ENCODE results near the gene THRA.

THRA gene

DNA sequence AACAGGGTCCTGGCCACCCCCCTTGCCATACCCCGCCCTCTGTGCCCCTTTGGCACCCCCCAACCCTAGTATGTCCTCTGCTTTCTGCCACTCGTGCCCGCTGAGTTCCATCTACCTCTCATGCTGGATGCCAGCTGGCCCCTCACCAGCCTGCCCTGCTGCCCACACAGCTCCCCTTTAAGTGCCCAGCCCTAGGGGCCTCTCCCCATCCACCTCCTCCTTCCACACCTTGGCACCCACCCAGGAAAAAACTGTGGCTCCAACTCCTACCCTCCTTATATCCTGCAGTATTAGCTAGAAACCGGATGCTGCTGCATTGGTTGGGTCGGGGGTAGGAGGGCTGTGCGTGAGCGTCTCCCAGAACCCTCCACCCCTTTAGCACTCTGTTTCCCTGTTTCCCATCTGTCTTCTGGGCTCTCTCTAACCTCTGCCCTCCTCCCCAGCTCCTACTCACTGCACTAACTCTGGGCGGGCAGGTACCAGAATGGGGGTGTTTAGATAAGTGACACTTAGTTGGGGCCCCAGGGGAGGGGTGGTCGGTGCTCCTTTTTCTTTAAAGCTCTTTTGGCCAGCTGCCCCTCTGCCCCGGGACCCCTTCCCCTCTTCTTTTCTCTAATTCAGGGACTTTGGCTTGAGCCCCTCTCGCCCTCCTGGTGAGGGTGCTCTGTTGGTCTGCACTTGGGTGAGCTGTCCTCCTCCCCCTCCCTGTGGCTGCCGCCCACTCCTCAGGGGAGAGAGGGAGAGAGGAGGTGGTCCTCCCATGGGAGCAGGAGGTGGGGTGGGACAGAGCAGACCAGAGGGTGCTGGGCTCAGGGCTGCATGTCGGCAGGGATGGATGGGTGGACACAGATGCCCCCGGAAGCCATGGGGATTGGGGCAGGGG is 27.7 kb downstream of the THRA start:
- H3K27ac ChIP-seq (ENCODE audit: low read depth, low read length): no peak overlapping the region
- peaks cover 3% of the 10 kb centered on the region; the same call in 1 of the 2 replicates for H3K4me1 ChIP-seq (ENCODE audit: control insufficient read depth, insufficient read depth, low read length)
- H3K36me3 ChIP-seq (ENCODE audit: control insufficient read depth, insufficient read depth, low read length): peaks cover 41% of the 10 kb centered on the region
- H3K9ac ChIP-seq (ENCODE audit: low read depth, low read length): no peak overlapping the region
- no peaks in the 10 kb centered on the region for H3K27me3 ChIP-seq (ENCODE audit: control insufficient read depth, insufficient read depth, low read length)
- H3K4me3 ChIP-seq (ENCODE audit: low read depth, low read length): no peak overlapping the region
- no peaks in the 10 kb centered on the region for H3K9me3 ChIP-seq (ENCODE audit: control insufficient read depth, insufficient read depth, low read length)

DNA sequence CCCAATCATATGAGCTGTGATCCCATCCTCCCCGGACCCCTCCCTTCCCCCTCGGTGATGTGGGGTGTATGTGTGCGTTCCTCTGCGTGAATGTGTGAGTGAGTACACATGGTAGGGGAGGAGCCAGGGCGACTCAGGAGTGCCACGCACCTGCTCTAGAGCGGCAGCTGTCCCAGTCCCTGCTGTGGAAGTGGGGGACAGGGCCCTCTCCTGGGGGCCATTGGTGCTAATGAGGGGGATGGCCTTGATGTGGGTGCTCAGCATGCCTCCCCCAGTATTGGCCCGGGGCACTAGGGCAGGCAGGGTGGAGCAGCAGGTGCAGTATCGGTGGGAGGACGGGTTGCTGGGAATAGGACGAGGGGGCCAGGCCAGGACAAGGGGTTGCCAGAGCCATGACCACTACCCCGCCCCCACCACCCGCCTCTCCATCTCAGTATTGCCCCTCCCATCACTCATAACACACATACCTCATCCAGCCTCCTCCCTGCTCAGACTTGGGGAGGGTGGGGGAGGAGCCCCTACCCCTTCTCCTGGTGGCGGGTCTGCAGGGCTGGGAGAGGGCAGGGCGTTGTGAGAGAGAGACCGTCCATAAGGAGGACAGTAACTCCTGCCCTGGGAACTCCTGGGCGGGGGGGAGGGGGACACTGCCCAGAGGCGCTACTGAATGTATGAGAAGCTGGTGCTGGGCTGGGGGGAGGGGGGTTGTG is 29.1 kb downstream of the THRA start:
- Histone ChIP-seq H3K27me3 (ENCODE audit: control insufficient read depth, insufficient read depth, low read length) (no peaks in the 10 kb centered on the region), H3K4me1 (ENCODE audit: control insufficient read depth, insufficient read depth, low read length) (peaks cover 3% of the 10 kb centered on the region; the same call in 1 of the 2 replicates), H3K27ac (ENCODE audit: low read depth, low read length) (no peak overlapping the region), H3K9ac (ENCODE audit: low read depth, low read length) (no peak overlapping the region), H3K36me3 (ENCODE audit: control insufficient read depth, insufficient read depth, low read length) (peaks cover 50% of the 10 kb centered on the region), H3K9me3 (ENCODE audit: control insufficient read depth, insufficient read depth, low read length) (no peaks in the 10 kb centered on the region), H3K4me3 (ENCODE audit: low read depth, low read length) (no peak overlapping the region)

DNA sequence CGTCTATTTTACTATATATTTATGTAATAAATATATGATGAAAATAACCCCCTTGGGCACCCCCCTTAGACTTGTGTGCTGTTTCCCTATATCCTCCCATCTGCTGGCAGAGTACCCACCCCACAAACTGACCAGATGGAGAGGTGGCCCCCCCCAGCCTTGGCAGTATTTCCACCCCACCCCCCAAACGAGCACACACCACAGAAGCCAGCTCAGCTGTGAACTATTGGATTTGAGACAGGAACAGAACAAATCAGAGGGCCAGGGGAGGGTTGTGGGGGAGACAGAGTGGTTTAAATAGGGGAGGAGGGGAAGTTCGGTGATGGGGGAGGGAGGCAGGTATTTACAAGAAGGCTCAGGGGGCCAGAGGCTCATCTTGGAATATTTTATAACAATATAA is 29.8 kb downstream of the THRA start:
- no peaks in the 10 kb centered on the region for H3K9me3 ChIP-seq (ENCODE audit: control insufficient read depth, insufficient read depth, low read length)
- no peak overlapping the region for H3K27ac ChIP-seq (ENCODE audit: low read depth, low read length)
- H3K27me3 ChIP-seq (ENCODE audit: control insufficient read depth, insufficient read depth, low read length): no peaks in the 10 kb centered on the region
- H3K4me3 ChIP-seq (ENCODE audit: low read depth, low read length): no peak overlapping the region
- H3K36me3 ChIP-seq (ENCODE audit: control insufficient read depth, insufficient read depth, low read length): peaks cover 46% of the 10 kb centered on the region
- peaks cover 3% of the 10 kb centered on the region; the same call in 1 of the 2 replicates for H3K4me1 ChIP-seq (ENCODE audit: control insufficient read depth, insufficient read depth, low read length)
- no peak overlapping the region for H3K9ac ChIP-seq (ENCODE audit: low read depth, low read length)

DNA sequence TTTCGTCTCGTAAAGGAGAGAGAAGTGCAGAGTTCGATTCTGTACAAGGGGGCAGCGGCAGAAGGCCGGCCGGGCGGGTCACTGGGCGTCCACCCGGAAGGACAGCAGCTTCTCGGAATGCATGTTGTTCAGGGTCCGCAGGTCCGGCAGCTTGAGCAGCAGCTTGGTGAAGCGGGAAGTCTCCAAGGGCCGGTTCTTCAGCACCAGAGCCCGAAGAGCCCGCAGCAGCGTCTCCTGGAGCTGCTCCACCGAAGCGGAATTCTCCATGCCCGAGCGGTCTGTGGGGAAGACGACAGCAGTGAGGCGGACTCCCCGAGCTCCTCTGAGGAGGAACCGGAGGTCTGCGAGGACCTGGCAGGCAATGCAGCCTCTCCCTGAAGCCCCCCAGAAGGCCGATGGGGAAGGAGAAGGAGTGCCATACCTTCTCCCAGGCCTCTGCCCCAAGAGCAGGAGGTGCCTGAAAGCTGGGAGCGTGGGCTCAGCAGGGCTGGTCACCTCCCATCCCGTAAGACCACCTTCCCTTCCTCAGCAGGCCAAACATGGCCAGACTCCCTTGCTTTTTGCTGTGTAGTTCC is 30.3 kb downstream of the THRA start:
- Histone ChIP-seq H3K9me3 (ENCODE audit: control insufficient read depth, insufficient read depth, low read length) (no peaks in the 10 kb centered on the region), H3K4me3 (ENCODE audit: low read depth, low read length) (no peak overlapping the region), H3K9ac (ENCODE audit: low read depth, low read length) (no peak overlapping the region; the same call in 1 of the 2 replicates), H3K27ac (ENCODE audit: low read depth, low read length) (no peak overlapping the region), H3K27me3 (ENCODE audit: control insufficient read depth, insufficient read depth, low read length) (no peaks in the 10 kb centered on the region), H3K4me1 (ENCODE audit: control insufficient read depth, insufficient read depth, low read length) (peaks cover 5% of the 10 kb centered on the region), H3K36me3 (ENCODE audit: control insufficient read depth, insufficient read depth, low read length) (peaks cover 45% of the 10 kb centered on the region)

DNA sequence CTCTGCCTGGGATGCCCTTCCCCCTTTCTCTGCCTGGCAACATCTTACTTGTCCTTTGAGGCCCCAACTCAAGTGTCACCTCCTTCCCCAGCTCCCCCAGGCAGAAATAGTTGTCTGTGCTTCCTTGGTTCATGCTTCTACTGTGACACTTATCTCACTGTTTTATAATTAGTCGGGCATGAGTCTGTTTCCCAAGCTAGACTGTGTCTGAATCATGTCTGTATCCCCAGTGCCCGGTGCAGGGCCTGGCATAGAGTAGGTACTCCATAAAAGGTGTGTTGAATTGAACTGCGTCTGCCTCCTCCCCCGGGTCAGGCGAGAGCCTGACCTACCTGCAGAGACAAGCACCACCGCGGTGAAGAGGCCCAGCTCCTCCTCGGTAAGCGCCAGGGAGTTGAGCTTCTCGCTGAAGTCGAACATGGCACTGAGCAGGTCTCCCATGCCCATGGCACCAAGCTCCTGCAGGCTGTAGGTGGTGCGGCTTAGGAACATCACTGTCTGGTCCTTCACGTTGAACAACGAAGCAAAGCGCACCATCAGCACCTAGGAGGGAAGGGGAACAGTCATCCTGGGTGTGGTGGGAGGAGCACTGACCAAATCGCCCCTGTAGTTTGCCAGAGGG is 30.9 kb downstream of the THRA start:
- peaks cover 11% of the 10 kb centered on the region for H3K4me1 ChIP-seq (ENCODE audit: control insufficient read depth, insufficient read depth, low read length)

DNA sequence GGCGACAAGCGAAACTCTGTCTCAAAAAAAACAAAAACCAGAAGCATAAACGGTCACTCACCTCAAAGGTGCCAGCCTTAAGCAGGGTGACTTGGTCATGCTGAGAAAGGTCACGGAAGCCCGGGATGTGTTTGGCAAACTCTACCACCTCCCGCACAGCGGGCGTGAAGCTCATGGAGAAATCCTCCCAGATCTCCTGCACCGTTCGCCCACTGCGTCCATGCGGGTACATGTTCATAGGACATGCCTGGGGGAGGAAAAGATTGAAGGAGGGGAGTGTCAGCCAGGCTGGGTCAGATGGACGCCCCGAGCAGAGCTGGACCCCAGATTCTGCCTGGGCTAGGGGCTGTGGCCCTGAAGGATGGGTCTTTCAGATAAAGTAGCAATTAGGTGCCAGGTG is 32.1 kb downstream of the THRA start:
- no peak overlapping the region for H3K4me3 ChIP-seq (ENCODE audit: low read depth, low read length)
- no peak overlapping the region for H3K9ac ChIP-seq (ENCODE audit: low read depth, low read length)
- peaks cover 18% of the 10 kb centered on the region for H3K4me1 ChIP-seq (ENCODE audit: control insufficient read depth, insufficient read depth, low read length)
- H3K36me3 ChIP-seq (ENCODE audit: control insufficient read depth, insufficient read depth, low read length): peaks cover 40% of the 10 kb centered on the region
- peaks cover 10% of the 10 kb centered on the region for H3K27me3 ChIP-seq (ENCODE audit: control insufficient read depth, insufficient read depth, low read length)
- no peaks in the 10 kb centered on the region for H3K9me3 ChIP-seq (ENCODE audit: control insufficient read depth, insufficient read depth, low read length)
- H3K27ac ChIP-seq (ENCODE audit: low read depth, low read length): no peak overlapping the region

More for the DNA sequence above, 30.9 kb downstream of the THRA start:
- peaks cover 40% of the 10 kb centered on the region for H3K36me3 ChIP-seq (ENCODE audit: control insufficient read depth, insufficient read depth, low read length)
- H3K9ac ChIP-seq (ENCODE audit: low read depth, low read length): no peak overlapping the region; the same call in 1 of the 2 replicates
- H3K9me3 ChIP-seq (ENCODE audit: control insufficient read depth, insufficient read depth, low read length): no peaks in the 10 kb centered on the region
- H3K27me3 ChIP-seq (ENCODE audit: control insufficient read depth, insufficient read depth, low read length): 0 out of 2 replicates have a peak, but pooled peaks cover 3% of the 10 kb centered on the region
- no peak overlapping the region for H3K27ac ChIP-seq (ENCODE audit: low read depth, low read length)
- H3K4me3 ChIP-seq (ENCODE audit: low read depth, low read length): no peak overlapping the region

DNA sequence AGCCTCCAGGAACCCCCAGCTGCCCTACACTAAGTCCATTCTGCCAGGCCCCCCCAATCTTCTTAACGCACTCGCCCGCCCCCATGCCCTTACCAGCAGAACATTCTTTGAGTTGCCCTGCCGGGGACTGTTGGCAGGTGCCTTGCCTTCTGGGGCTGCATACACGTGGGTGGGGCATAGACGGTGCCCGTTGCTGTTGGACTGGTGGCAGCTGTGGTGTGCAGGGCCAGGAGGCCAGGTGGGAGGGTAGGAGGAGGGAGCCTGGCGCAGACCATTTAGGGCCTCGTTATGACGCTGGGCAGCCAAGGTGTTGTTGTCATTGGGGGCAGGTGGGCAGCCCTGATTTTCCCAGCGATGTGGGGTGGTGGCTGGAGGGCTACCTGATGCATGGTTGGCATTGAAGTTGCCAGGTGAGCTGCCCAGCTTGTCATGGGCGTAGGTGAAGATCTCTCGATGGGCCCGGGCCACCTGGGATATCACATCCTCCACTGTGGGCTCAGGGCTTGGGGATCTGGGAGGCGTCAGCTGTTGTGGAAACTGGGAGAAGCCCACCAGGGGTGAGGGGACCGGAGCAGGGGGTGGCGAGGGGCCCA is 32.7 kb downstream of the THRA start:
- H3K9me3 ChIP-seq (ENCODE audit: control insufficient read depth, insufficient read depth, low read length): no peaks in the 10 kb centered on the region
- H3K27ac ChIP-seq (ENCODE audit: low read depth, low read length): no peak overlapping the region
- H3K9ac ChIP-seq (ENCODE audit: low read depth, low read length): no peak overlapping the region
- H3K4me3 ChIP-seq (ENCODE audit: low read depth, low read length): no peak overlapping the region
- peaks cover 15% of the 10 kb centered on the region for H3K27me3 ChIP-seq (ENCODE audit: control insufficient read depth, insufficient read depth, low read length)
- H3K36me3 ChIP-seq (ENCODE audit: control insufficient read depth, insufficient read depth, low read length): peaks cover 40% of the 10 kb centered on the region
- peaks cover 22% of the 10 kb centered on the region for H3K4me1 ChIP-seq (ENCODE audit: control insufficient read depth, insufficient read depth, low read length)

DNA sequence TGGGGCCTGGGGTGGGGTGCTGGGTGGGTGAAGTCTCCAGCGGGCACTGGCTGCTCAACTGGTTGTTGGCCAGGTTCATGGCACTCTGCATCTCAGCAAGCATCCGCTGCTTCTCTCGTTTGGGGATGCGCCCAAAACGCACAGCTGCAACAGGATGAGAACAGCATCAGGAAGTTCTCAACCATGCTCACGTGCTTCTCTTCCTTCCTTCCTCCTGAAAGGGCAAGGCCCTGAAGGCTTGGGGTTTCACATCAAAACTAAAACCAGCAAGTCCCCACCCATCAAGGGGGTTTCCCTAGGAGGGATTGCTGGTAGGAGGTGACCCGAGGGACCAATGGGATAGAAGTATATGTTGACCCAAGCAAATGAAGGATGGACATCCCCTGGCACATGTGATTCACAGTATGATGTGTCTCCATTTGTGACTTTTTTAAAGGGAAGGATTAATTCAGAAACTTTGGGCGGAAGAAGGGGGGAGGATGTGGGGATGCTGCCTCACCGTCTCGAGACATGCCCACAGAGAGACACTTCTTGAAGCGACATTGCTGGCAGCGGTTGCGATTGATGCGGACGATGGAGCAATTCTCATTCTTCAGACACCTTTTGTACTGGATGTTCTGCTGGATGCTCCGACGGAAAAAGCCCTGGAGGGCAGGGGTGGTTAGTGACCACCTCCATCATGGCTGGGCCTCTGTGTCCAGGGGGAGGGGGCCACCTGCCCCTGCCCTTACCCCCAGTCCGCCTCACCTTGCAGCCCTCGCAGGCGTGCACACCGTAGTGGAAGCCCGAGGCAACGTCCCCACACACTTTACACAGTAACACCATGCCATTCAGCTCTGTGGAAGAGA is 33.4 kb downstream of the THRA start:
- peaks cover 40% of the 10 kb centered on the region for H3K36me3 ChIP-seq (ENCODE audit: control insufficient read depth, insufficient read depth, low read length)
- H3K4me1 ChIP-seq (ENCODE audit: control insufficient read depth, insufficient read depth, low read length): peaks cover 27% of the 10 kb centered on the region
- H3K4me3 ChIP-seq (ENCODE audit: low read depth, low read length): no peak overlapping the region
- H3K9me3 ChIP-seq (ENCODE audit: control insufficient read depth, insufficient read depth, low read length): no peaks in the 10 kb centered on the region
- H3K27ac ChIP-seq (ENCODE audit: low read depth, low read length): no peak overlapping the region
- peaks cover 18% of the 10 kb centered on the region for H3K27me3 ChIP-seq (ENCODE audit: control insufficient read depth, insufficient read depth, low read length)
- no peak overlapping the region for H3K9ac ChIP-seq (ENCODE audit: low read depth, low read length)

DNA sequence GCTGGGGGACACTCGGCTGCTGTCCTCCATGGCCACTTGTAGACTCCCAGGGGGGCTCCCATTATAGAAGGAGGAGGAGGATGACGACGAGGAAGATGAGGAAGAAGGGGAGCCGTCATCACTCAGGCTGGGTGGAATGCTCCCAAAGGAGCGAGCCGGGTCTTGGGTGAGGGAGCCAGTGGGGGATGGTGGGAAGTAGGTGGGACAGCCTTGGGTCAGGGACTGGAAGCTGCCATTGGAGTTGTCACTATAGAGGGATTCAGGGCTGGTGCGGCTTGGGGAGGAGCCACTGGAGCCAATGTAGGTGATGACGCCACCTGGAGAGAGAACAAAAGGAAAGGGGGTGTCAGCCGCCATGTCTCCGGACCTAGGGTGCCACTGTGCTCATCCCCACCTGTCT is 34.3 kb downstream of the THRA start:
- Histone ChIP-seq H3K9ac (ENCODE audit: low read depth, low read length) (no peak overlapping the region; the same call in 1 of the 2 replicates), H3K36me3 (ENCODE audit: control insufficient read depth, insufficient read depth, low read length) (peaks cover 40% of the 10 kb centered on the region), H3K4me3 (ENCODE audit: low read depth, low read length) (no peak overlapping the region), H3K27me3 (ENCODE audit: control insufficient read depth, insufficient read depth, low read length) (peaks cover 22% of the 10 kb centered on the region), H3K9me3 (ENCODE audit: control insufficient read depth, insufficient read depth, low read length) (no peaks in the 10 kb centered on the region), H3K4me1 (ENCODE audit: control insufficient read depth, insufficient read depth, low read length) (peaks cover 26% of the 10 kb centered on the region), H3K27ac (ENCODE audit: low read depth, low read length) (no peak overlapping the region)
